ENCODE data around the gene RNASEH2C. TPM values are rescaled to one million over a fixed set of nuclear protein-coding genes. Genes with fewer than 3 reads are reported as not detected.
"Not testable (repeated sequence)": the region's sequence is repeated elsewhere in the genome, so short reads cannot be mapped to it uniquely, and the experiment has no call there.

RNASEH2C gene
- total RNA-seq, 1 experiment from 2014 or later, result 70.7 TPM

DNA sequence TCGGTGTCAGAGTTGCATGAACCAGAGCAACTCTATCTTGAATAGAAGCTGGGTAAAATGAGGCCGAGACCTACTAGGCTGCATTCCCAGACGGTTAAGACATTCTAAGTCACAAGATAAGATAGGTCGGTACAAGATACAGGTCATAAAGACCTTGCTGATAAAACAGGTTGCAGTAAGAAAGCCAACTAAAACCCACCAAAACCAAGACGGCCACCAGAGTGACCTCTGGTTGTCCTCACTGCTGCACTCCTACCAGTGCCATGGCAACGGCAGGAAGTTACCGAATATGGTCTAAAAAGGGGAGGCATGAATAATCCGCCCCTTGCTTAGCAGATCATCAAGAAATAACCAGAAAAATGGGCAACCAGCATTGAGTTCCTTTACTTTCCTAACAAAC is 10.9 kb downstream of the RNASEH2C start:
- no peak overlapping the region for H2AFZ ChIP-seq (ENCODE audit: low read length)
- H3K79me2 ChIP-seq (ENCODE audit: low read length), result no peaks in the 10 kb centered on the region
- no peaks in the 10 kb centered on the region for H3K9me3 ChIP-seq (ENCODE audit: low read length)
- no peaks in the 10 kb centered on the region for H3K36me3 ChIP-seq (ENCODE audit: insufficient read depth, low read length)
- no peak overlapping the region for H3K4me3 ChIP-seq (ENCODE audit: low read length)
- H3K27ac ChIP-seq (ENCODE audit: low read length), result no peak overlapping the region
- H3K4me1 ChIP-seq (ENCODE audit: low read length), result peaks cover 27% of the 10 kb centered on the region
- H3K9me2 ChIP-seq (replicated peaks; ENCODE audit: insufficient read depth, low read length), result no peaks in the 10 kb centered on the region
- H4K20me1 ChIP-seq (ENCODE audit: insufficient read depth, low read depth, low read length), result no peaks in the 10 kb centered on the region
- H3K4me2 ChIP-seq (ENCODE audit: low read depth, low read length, poor library complexity, severe bottlenecking), result no peak overlapping the region
- DNase-seq, result no peak
- H3K9ac ChIP-seq (ENCODE audit: low read length), result no peak overlapping the region
- H3K27me3 ChIP-seq (ENCODE audit: low read length), result no peaks in the 10 kb centered on the region

DNA sequence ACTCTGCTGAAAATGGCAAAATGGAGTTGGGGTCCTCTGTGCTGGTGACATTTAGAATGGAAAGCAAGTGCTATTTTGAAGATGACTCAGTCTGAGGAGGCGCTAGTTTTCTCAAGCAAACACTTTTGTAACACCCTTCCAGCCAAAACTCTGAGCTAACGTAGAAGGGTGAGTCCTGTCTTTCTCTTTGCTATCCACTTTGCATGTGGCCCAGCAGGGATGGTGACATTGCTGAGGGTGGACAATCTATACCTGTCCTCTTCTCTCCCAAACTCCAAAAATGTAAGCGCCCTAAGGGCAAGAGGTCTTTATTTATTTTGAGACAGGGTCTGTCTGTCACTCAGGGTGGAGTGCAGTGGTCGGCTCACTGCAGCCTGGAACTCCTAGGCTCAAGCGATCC is 12.1 kb downstream of the RNASEH2C start:
- no peak overlapping the region for H3K9ac ChIP-seq (ENCODE audit: low read length)
- no peak overlapping the region for H2AFZ ChIP-seq (ENCODE audit: low read length)
- H3K4me1 ChIP-seq (ENCODE audit: low read length), result peaks cover 24% of the 10 kb centered on the region
- no peaks in the 10 kb centered on the region for H3K9me2 ChIP-seq (replicated peaks; ENCODE audit: insufficient read depth, low read length)
- no peaks in the 10 kb centered on the region for H4K20me1 ChIP-seq (ENCODE audit: insufficient read depth, low read depth, low read length)
- no peaks in the 10 kb centered on the region for H3K9me3 ChIP-seq (ENCODE audit: low read length)
- H3K36me3 ChIP-seq (ENCODE audit: insufficient read depth, low read length), result no peaks in the 10 kb centered on the region
- H3K4me2 ChIP-seq (ENCODE audit: low read depth, low read length, poor library complexity, severe bottlenecking), result no peak overlapping the region
- no peak for DNase-seq
- H3K4me3 ChIP-seq (ENCODE audit: low read length), result no peak overlapping the region
- no peak overlapping the region for H3K27ac ChIP-seq (ENCODE audit: low read length)
- H3K27me3 ChIP-seq (ENCODE audit: low read length), result no peaks in the 10 kb centered on the region
- H3K79me2 ChIP-seq (ENCODE audit: low read length), result no peaks in the 10 kb centered on the region

DNA sequence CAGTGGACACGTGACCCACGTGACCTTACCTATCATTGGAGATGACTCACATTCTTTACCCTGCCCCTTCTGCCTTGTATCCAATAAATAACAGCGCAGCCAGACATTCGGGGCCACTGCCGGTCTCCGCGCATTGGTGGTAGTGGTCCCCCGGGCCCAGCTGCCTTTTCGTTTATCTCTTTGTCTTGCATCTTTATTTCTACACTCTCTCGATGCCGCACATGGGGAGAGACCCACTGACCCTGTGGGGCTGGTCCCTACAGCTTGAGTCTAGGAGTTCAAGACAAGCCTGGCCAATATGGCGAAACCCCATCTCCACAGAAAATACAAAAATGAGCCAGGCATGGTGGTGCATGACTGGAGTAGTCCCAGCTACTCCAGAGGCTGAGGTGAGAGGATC is 13.6 kb downstream of the RNASEH2C start:
- not testable (repeated sequence) for H3K79me2 ChIP-seq (ENCODE audit: low read length); H3K9me3 ChIP-seq (ENCODE audit: low read length); H3K4me3 ChIP-seq (ENCODE audit: low read length); H4K20me1 ChIP-seq (ENCODE audit: insufficient read depth, low read depth, low read length); H3K36me3 ChIP-seq (ENCODE audit: insufficient read depth, low read length); H3K27me3 ChIP-seq (ENCODE audit: low read length); H3K27ac ChIP-seq (ENCODE audit: low read length); DNase-seq; H2AFZ ChIP-seq (ENCODE audit: low read length); H3K4me2 ChIP-seq (ENCODE audit: low read depth, low read length, poor library complexity, severe bottlenecking); H3K9me2 ChIP-seq (replicated peaks; ENCODE audit: insufficient read depth, low read length); H3K9ac ChIP-seq (ENCODE audit: low read length)
- H3K4me1 ChIP-seq (ENCODE audit: low read length), result peaks cover 14% of the 10 kb centered on the region

DNA sequence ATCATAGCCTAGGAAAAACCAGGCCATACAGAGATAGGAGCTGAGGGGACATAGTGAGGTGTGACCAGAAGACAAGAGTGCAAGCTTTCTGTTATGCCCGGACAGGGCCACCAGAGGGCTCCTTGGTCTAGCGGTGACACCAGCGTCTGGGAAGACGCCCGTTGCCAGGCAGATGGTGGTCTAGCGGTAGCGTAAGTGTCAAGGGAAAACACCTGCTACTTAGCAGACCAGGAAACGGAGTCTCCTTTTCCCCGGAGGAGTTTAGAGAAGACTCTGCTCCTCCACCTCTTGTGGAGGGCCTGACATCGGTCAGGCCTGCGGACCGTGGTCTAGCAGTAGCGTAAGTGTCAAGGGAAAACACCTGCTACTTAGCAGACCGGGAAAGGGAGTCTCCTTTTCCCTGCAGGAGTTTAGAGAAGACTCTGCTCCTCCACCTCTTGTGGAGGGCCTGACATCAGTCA is 14.3 kb downstream of the RNASEH2C start:
- H3K9me2 ChIP-seq (replicated peaks; ENCODE audit: insufficient read depth, low read length); H2AFZ ChIP-seq (ENCODE audit: low read length); H3K4me3 ChIP-seq (ENCODE audit: low read length); H3K9ac ChIP-seq (ENCODE audit: low read length); H3K36me3 ChIP-seq (ENCODE audit: insufficient read depth, low read length); H3K27me3 ChIP-seq (ENCODE audit: low read length); H3K4me1 ChIP-seq (ENCODE audit: low read length); H3K79me2 ChIP-seq (ENCODE audit: low read length); H4K20me1 ChIP-seq (ENCODE audit: insufficient read depth, low read depth, low read length); H3K9me3 ChIP-seq (ENCODE audit: low read length); H3K27ac ChIP-seq (ENCODE audit: low read length): not testable (repeated sequence)
- DNase-seq, result peak; percentile 80
- peak overlapping the region; percentile 56 for H3K4me2 ChIP-seq (ENCODE audit: low read depth, low read length, poor library complexity, severe bottlenecking)

DNA sequence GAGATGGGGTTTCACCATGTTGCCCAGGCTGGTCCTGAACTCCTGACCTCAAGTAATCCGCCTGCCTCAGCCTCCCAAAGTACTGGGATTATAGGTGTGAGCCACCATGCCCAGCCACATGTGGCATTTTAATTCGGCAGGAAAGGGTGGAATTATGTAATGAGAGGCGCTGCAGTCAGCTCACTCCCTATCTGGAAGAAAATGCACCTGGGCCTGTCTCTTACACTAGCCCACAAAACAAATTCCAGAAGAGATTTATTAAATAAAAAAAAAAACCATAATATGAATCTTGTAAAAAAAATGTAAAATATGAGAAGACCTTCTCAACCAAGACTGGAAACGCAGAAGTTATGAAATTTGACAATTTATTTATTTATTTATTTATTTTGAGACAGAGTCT is 16.8 kb downstream of the RNASEH2C start:
- Histone ChIP-seq H2AFZ (ENCODE audit: low read length) (no peak overlapping the region), H4K20me1 (ENCODE audit: insufficient read depth, low read depth, low read length) (no peaks in the 10 kb centered on the region), H3K9me3 (ENCODE audit: low read length) (no peaks in the 10 kb centered on the region), H3K36me3 (ENCODE audit: insufficient read depth, low read length) (no peaks in the 10 kb centered on the region), H3K4me1 (ENCODE audit: low read length) (peaks cover 16% of the 10 kb centered on the region), H3K4me3 (ENCODE audit: low read length) (no peak overlapping the region), H3K27me3 (ENCODE audit: low read length) (no peaks in the 10 kb centered on the region), H3K9me2 (replicated peaks; ENCODE audit: insufficient read depth, low read length) (no peaks in the 10 kb centered on the region), H3K9ac (ENCODE audit: low read length) (no peak overlapping the region), H3K27ac (ENCODE audit: low read length) (no peak overlapping the region), H3K79me2 (ENCODE audit: low read length) (no peaks in the 10 kb centered on the region), H3K4me2 (ENCODE audit: low read depth, low read length, poor library complexity, severe bottlenecking) (no peak overlapping the region)
- no peak for DNase-seq

DNA sequence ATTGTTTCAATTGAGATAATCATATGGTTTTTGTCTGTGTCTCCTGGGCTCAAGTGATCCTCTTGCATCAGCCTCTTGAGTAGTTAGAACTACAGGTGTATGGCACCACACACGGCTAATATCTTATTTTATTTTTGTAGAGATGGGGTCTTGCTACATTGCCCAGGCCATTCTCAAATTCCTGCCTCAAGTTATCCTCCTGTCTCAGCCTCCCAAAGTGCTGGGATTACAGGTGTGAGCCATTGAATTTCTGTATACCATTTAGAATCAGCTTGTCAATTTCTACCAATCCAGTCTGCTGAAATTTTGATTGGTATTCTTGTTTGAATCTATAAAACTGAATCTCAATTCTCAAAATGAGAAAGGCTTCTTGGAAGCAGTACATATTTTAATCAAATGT is 18.9 kb downstream of the RNASEH2C start:
- Histone ChIP-seq H3K27me3 (ENCODE audit: low read length) (no peaks in the 10 kb centered on the region), H2AFZ (ENCODE audit: low read length) (no peak overlapping the region), H3K9ac (ENCODE audit: low read length) (no peak overlapping the region), H3K4me2 (ENCODE audit: low read depth, low read length, poor library complexity, severe bottlenecking) (no peak overlapping the region), H4K20me1 (ENCODE audit: insufficient read depth, low read depth, low read length) (no peaks in the 10 kb centered on the region), H3K9me2 (replicated peaks; ENCODE audit: insufficient read depth, low read length) (no peaks in the 10 kb centered on the region), H3K79me2 (ENCODE audit: low read length) (no peaks in the 10 kb centered on the region), H3K9me3 (ENCODE audit: low read length) (no peaks in the 10 kb centered on the region), H3K27ac (ENCODE audit: low read length) (no peak overlapping the region), H3K4me3 (ENCODE audit: low read length) (no peak overlapping the region), H3K36me3 (ENCODE audit: insufficient read depth, low read length) (no peaks in the 10 kb centered on the region), H3K4me1 (ENCODE audit: low read length) (peaks cover 15% of the 10 kb centered on the region)
- DNase-seq, result no peak

- peak; percentile 65 for DNase-seq
- no peaks in the 10 kb centered on the region for H3K27me3 ChIP-seq (ENCODE audit: low read length)
- H3K4me3 ChIP-seq (ENCODE audit: low read length), result no peak overlapping the region
- no peaks in the 10 kb centered on the region for H3K9me2 ChIP-seq (replicated peaks; ENCODE audit: insufficient read depth, low read length)
- H3K4me1 ChIP-seq (ENCODE audit: low read length), result peaks cover 11% of the 10 kb centered on the region
- no peaks in the 10 kb centered on the region for H3K9me3 ChIP-seq (ENCODE audit: low read length)
- no peaks in the 10 kb centered on the region for H4K20me1 ChIP-seq (ENCODE audit: insufficient read depth, low read depth, low read length)
- no peaks in the 10 kb centered on the region for H3K36me3 ChIP-seq (ENCODE audit: insufficient read depth, low read length)
- no peak overlapping the region for H2AFZ ChIP-seq (ENCODE audit: low read length)
- H3K4me2 ChIP-seq (ENCODE audit: low read depth, low read length, poor library complexity, severe bottlenecking), result no peak overlapping the region
- H3K9ac ChIP-seq (ENCODE audit: low read length), result no peak overlapping the region
- no peak overlapping the region for H3K27ac ChIP-seq (ENCODE audit: low read length)
- H3K79me2 ChIP-seq (ENCODE audit: low read length), result no peaks in the 10 kb centered on the region
Measured at GRCh38 chr11:65700399-65700798, 20.2 kb downstream of the RNASEH2C start.

DNA sequence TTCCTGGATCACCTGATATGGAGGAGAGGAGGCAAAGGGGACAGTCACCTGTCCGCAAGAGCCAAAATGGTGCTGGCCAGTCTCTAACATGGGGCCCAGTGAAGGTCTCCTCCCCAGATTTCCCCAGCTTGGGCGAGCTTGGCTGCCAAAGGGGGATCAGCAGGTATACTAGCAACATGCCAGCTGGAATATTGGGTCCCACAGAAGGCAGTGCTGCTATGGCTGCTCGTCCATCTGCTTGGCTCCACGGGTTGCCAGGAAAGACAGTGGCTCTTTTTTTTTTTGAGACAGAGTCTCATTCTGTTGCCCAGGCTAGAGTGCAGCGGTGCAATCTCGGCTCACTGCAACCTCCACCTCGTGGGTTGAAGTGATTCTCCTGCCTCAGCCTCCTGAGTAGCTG is 21.3 kb downstream of the RNASEH2C start:
- Histone ChIP-seq H4K20me1 (ENCODE audit: insufficient read depth, low read depth, low read length) (no peaks in the 10 kb centered on the region), H3K27me3 (ENCODE audit: low read length) (no peaks in the 10 kb centered on the region), H3K9me3 (ENCODE audit: low read length) (no peaks in the 10 kb centered on the region), H3K27ac (ENCODE audit: low read length) (no peak overlapping the region), H3K9me2 (replicated peaks; ENCODE audit: insufficient read depth, low read length) (no peaks in the 10 kb centered on the region), H3K4me2 (ENCODE audit: low read depth, low read length, poor library complexity, severe bottlenecking) (no peak overlapping the region), H3K9ac (ENCODE audit: low read length) (no peak overlapping the region), H3K79me2 (ENCODE audit: low read length) (no peaks in the 10 kb centered on the region), H2AFZ (ENCODE audit: low read length) (no peak overlapping the region), H3K4me1 (ENCODE audit: low read length) (peaks cover 11% of the 10 kb centered on the region), H3K36me3 (ENCODE audit: insufficient read depth, low read length) (no peaks in the 10 kb centered on the region), H3K4me3 (ENCODE audit: low read length) (no peak overlapping the region)
- DNase-seq, result no peak

DNA sequence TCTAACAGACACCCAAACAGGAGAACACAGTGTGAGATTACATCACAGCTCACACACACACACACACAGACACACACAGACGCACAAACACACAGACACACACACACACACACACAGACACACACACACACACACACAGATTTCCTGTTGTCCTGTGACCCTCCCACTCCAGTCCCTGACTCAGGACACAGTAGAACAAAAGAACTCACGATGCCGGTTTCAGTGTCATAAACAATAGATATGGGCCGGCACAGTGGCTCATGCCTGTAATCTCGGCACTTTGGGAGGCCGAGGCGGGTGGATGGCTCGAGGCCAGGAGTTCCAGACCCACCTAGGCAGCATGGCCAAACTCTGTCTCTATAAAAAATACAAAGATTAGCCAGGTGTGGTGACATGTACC is 22.4 kb downstream of the RNASEH2C start:
- H3K27me3 ChIP-seq (ENCODE audit: low read length), result no peaks in the 10 kb centered on the region
- no peaks in the 10 kb centered on the region for H3K9me2 ChIP-seq (replicated peaks; ENCODE audit: insufficient read depth, low read length)
- H3K9ac ChIP-seq (ENCODE audit: low read length), result no peak overlapping the region

More for the DNA sequence above, 22.4 kb downstream of the RNASEH2C start:
- Histone ChIP-seq H3K9me3 (ENCODE audit: low read length) (no peaks in the 10 kb centered on the region), H3K27ac (ENCODE audit: low read length) (no peak overlapping the region), H4K20me1 (ENCODE audit: insufficient read depth, low read depth, low read length) (no peaks in the 10 kb centered on the region), H2AFZ (ENCODE audit: low read length) (no peak overlapping the region), H3K4me3 (ENCODE audit: low read length) (no peak overlapping the region), H3K4me2 (ENCODE audit: low read depth, low read length, poor library complexity, severe bottlenecking) (no peak overlapping the region), H3K4me1 (ENCODE audit: low read length) (peaks cover 11% of the 10 kb centered on the region), H3K79me2 (ENCODE audit: low read length) (no peaks in the 10 kb centered on the region), H3K36me3 (ENCODE audit: insufficient read depth, low read length) (no peaks in the 10 kb centered on the region)
- DNase-seq, result no peak
